Measurements from ENCODE around the gene ARHGAP32. TPM values are rescaled to one million over a fixed set of nuclear protein-coding genes. Genes with fewer than 3 reads are reported as not detected.

ARHGAP32 gene
- total RNA-seq, 2 experiments from 2014 or later, result 2.5 to 3.4 TPM

GRCh38 chr11:128964463-128964930 is 227.6 kb downstream of the ARHGAP32 start:
- Mint-ChIP-seq H3K36me3 (no peaks in the 10 kb centered on the region), H3K27me3 (no peaks in the 10 kb centered on the region), H3K27ac (peak overlapping the region; percentile 45), H3K4me3 (peak overlapping the region; percentile 39), H3K9me3 (peaks cover 2% of the 10 kb centered on the region), H3K4me1 (peaks cover 23% of the 10 kb centered on the region)
- POLR2A ChIA-PET, result no interaction called here
- ATAC-seq (ENCODE audit: low read depth), result no peak
- DNase-seq, result no peak

- Mint-ChIP-seq H3K4me1 (peaks cover 23% of the 10 kb centered on the region), H3K27me3 (peaks cover 5% of the 10 kb centered on the region), H3K9me3 (peaks cover 2% of the 10 kb centered on the region), H3K4me3 (peak overlapping the region; percentile 39), H3K36me3 (no peaks in the 10 kb centered on the region), H3K27ac (peak overlapping the region; percentile 32)
- POLR2A ChIA-PET, result no interaction called here
- DNase-seq (no peak), ATAC-seq (ENCODE audit: low read depth) (peak; percentile 68)
These were observed 228.3 kb downstream of the ARHGAP32 start for GRCh38 chr11:128963744-128964325.

- H3K27ac Mint-ChIP-seq, result no peak overlapping the region
- H3K4me1 Mint-ChIP-seq, result peaks cover 23% of the 10 kb centered on the region
- H3K36me3 Mint-ChIP-seq, result no peaks in the 10 kb centered on the region
- ATAC-seq (ENCODE audit: low read depth) (no peak), DNase-seq (no peak)
- peak overlapping the region; percentile 52 for H3K4me3 Mint-ChIP-seq
- peaks cover 10% of the 10 kb centered on the region for H3K27me3 Mint-ChIP-seq
- POLR2A ChIA-PET, result no interaction called here
- H3K9me3 Mint-ChIP-seq, result peaks cover 2% of the 10 kb centered on the region
These were observed 229.2 kb downstream of the ARHGAP32 start for GRCh38 chr11:128962896-128963295.

- H3K27me3 Mint-ChIP-seq, result peaks cover 12% of the 10 kb centered on the region
- H3K9me3 Mint-ChIP-seq, result peaks cover 2% of the 10 kb centered on the region
- H3K4me1 Mint-ChIP-seq, result peaks cover 23% of the 10 kb centered on the region
- DNase-seq, result no peak
- no peak overlapping the region for H3K4me3 Mint-ChIP-seq
- POLR2A ChIA-PET, result no interaction called here
- no peak for ATAC-seq (ENCODE audit: low read depth)
- H3K36me3 Mint-ChIP-seq, result no peaks in the 10 kb centered on the region
- H3K27ac Mint-ChIP-seq, result no peak overlapping the region
These were observed 230.5 kb downstream of the ARHGAP32 start for GRCh38 chr11:128961645-128962044.

- no peaks in the 10 kb centered on the region for H3K9me3 Mint-ChIP-seq
- no peak overlapping the region for H3K4me3 Mint-ChIP-seq
- no peaks in the 10 kb centered on the region for H3K36me3 Mint-ChIP-seq
- no peaks in the 10 kb centered on the region for H3K4me1 Mint-ChIP-seq
- POLR2A ChIA-PET, result no interaction called here
- no peak for ATAC-seq (ENCODE audit: low read depth)
- DNase-seq, result no peak
- H3K27ac Mint-ChIP-seq, result no peak overlapping the region
- H3K27me3 Mint-ChIP-seq, result peaks cover 28% of the 10 kb centered on the region
These were observed 235.0 kb downstream of the ARHGAP32 start for GRCh38 chr11:128957202-128957482.

GRCh38 chr11:128956401-128957201 is 235.5 kb downstream of the ARHGAP32 start:
- no peaks in the 10 kb centered on the region for H3K36me3 Mint-ChIP-seq
- ATAC-seq (ENCODE audit: low read depth) (no peak), DNase-seq (no peak)
- H3K27me3 Mint-ChIP-seq, result peaks cover 31% of the 10 kb centered on the region
- POLR2A ChIA-PET, result interaction anchor here (1.0 kb wide), 1 partner anchor 71 kb away, joined by 3 read pairs; no protein-coding TSS in a partner anchor
- H3K4me3 Mint-ChIP-seq, result no peak overlapping the region
- H3K4me1 Mint-ChIP-seq, result no peaks in the 10 kb centered on the region
- H3K9me3 Mint-ChIP-seq, result no peaks in the 10 kb centered on the region
- no peak overlapping the region for H3K27ac Mint-ChIP-seq

GRCh38 chr11:128955636-128956035 is 236.5 kb downstream of the ARHGAP32 start:
- H3K27ac Mint-ChIP-seq, result no peak overlapping the region
- H3K27me3 Mint-ChIP-seq, result peaks cover 33% of the 10 kb centered on the region
- no peak for DNase-seq
- no peaks in the 10 kb centered on the region for H3K36me3 Mint-ChIP-seq
- no peaks in the 10 kb centered on the region for H3K9me3 Mint-ChIP-seq
- H3K4me1 Mint-ChIP-seq, result no peaks in the 10 kb centered on the region
- POLR2A ChIA-PET, result no interaction called here
- no peak for ATAC-seq (ENCODE audit: low read depth)
- H3K4me3 Mint-ChIP-seq, result no peak overlapping the region

GRCh38 chr11:128953151-128953550 is 239.0 kb downstream of the ARHGAP32 start:
- H3K27ac Mint-ChIP-seq, result no peak overlapping the region
- POLR2A ChIA-PET, result no interaction called here
- peaks cover 39% of the 10 kb centered on the region for H3K27me3 Mint-ChIP-seq
- no peaks in the 10 kb centered on the region for H3K36me3 Mint-ChIP-seq
- no peaks in the 10 kb centered on the region for H3K9me3 Mint-ChIP-seq
- no peaks in the 10 kb centered on the region for H3K4me1 Mint-ChIP-seq
- DNase-seq (no peak), ATAC-seq (ENCODE audit: low read depth) (no peak)
- no peak overlapping the region for H3K4me3 Mint-ChIP-seq

GRCh38 chr11:128949791-128950454 is 242.2 kb downstream of the ARHGAP32 start:
- POLR2A ChIA-PET, result no interaction called here

GRCh38 chr11:128948583-128948982 is 243.5 kb downstream of the ARHGAP32 start:
- H3K4me3 Mint-ChIP-seq, result no peak overlapping the region
- H3K27ac Mint-ChIP-seq, result no peak overlapping the region
- POLR2A ChIA-PET, result no interaction called here
- H3K27me3 Mint-ChIP-seq, result peaks cover 34% of the 10 kb centered on the region
- no peaks in the 10 kb centered on the region for H3K4me1 Mint-ChIP-seq
- DNase-seq (no peak), ATAC-seq (ENCODE audit: low read depth) (no peak)
- H3K9me3 Mint-ChIP-seq, result no peaks in the 10 kb centered on the region
- no peaks in the 10 kb centered on the region for H3K36me3 Mint-ChIP-seq

More at GRCh38 chr11:128949791-128950454, 242.2 kb downstream of the ARHGAP32 start:
- Mint-ChIP-seq H3K4me1 (no peaks in the 10 kb centered on the region), H3K9me3 (no peaks in the 10 kb centered on the region), H3K27ac (no peak overlapping the region), H3K4me3 (no peak overlapping the region), H3K27me3 (peaks cover 34% of the 10 kb centered on the region), H3K36me3 (no peaks in the 10 kb centered on the region)
- ATAC-seq (ENCODE audit: low read depth) (no peak), DNase-seq (no peak)

- H3K27ac Mint-ChIP-seq, result no peak overlapping the region
- POLR2A ChIA-PET, result no interaction called here
- H3K4me3 Mint-ChIP-seq, result no peak overlapping the region
- DNase-seq (no peak), ATAC-seq (ENCODE audit: low read depth) (no peak)
- H3K36me3 Mint-ChIP-seq, result no peaks in the 10 kb centered on the region
- peaks cover 32% of the 10 kb centered on the region for H3K27me3 Mint-ChIP-seq
- H3K9me3 Mint-ChIP-seq, result no peaks in the 10 kb centered on the region
- H3K4me1 Mint-ChIP-seq, result no peaks in the 10 kb centered on the region
These were observed 244.4 kb downstream of the ARHGAP32 start for GRCh38 chr11:128947773-128948172.

- H3K4me1 Mint-ChIP-seq, result no peaks in the 10 kb centered on the region
- no peaks in the 10 kb centered on the region for H3K9me3 Mint-ChIP-seq
- peaks cover 30% of the 10 kb centered on the region for H3K27me3 Mint-ChIP-seq
- no peak overlapping the region for H3K27ac Mint-ChIP-seq
- no peaks in the 10 kb centered on the region for H3K36me3 Mint-ChIP-seq
- ATAC-seq (ENCODE audit: low read depth) (no peak), DNase-seq (no peak)
- POLR2A ChIA-PET, result no interaction called here
- no peak overlapping the region for H3K4me3 Mint-ChIP-seq
These were observed 245.5 kb downstream of the ARHGAP32 start for GRCh38 chr11:128946648-128947047.

GRCh38 chr11:128943428-128943976 is 248.6 kb downstream of the ARHGAP32 start:
- H3K9me3 Mint-ChIP-seq, result no peaks in the 10 kb centered on the region
- H3K36me3 Mint-ChIP-seq, result no peaks in the 10 kb centered on the region

More at GRCh38 chr11:128943428-128943976, 248.6 kb downstream of the ARHGAP32 start:
- Mint-ChIP-seq H3K27ac (no peak overlapping the region), H3K27me3 (peaks cover 16% of the 10 kb centered on the region), H3K4me3 (no peak overlapping the region), H3K4me1 (no peaks in the 10 kb centered on the region)
- ATAC-seq (ENCODE audit: low read depth) (no peak), DNase-seq (no peak)
- POLR2A ChIA-PET, result no interaction called here
